ENCODE data around the gene TSPEAR. TPM values are rescaled to one million over a fixed set of nuclear protein-coding genes. Genes with fewer than 3 reads are reported as not detected.
A peak's percentile ranks its signal among the peaks of the same experiment; 100 is the strongest.

The TSPEAR gene
- total and polyA plus RNA-seq, 2 of the 13 experiments (the other 11 are each of a cell fraction or from before 2014, with no cell fraction given) = 0.07 to 0.32 TPM

GRCh38 chr21:44506279-44507255 is 204.8 kb downstream of the TSPEAR start (continued):
- TF ChIP-seq ZFP41 (CRISPR knock-in tag; IDR thresholded peaks at IDR 0.05; ENCODE audit: borderline replicate concordance) (no peak), PTBP1 (IDR thresholded peaks at IDR 0.05; ENCODE audit: low read depth, low read length, poor library complexity, severe bottlenecking) (no peak), ZNF180 (CRISPR knock-in tag; IDR thresholded peaks at IDR 0.05; ENCODE audit: borderline replicate concordance, low read depth) (no peak), KDM2A (CRISPR knock-in tag; IDR thresholded peaks at IDR 0.05; ENCODE audit: borderline replicate concordance, low read depth) (peak; percentile 59; the same call in 1 of the 2 replicates), ZNF329 (CRISPR knock-in tag; IDR thresholded peaks at IDR 0.05; ENCODE audit: low read depth) (no peak), SIX1 (CRISPR knock-in tag; IDR thresholded peaks at IDR 0.05; ENCODE audit: borderline replicate concordance) (no peak), ZNF543 (CRISPR knock-in tag; IDR thresholded peaks at IDR 0.05) (no peak), ZNF781 (CRISPR knock-in tag; IDR thresholded peaks at IDR 0.05; ENCODE audit: borderline replicate concordance, not compliant biosample characterization) (peak; percentile 36), KDM5A (IDR thresholded peaks at IDR 0.05; ENCODE audit: borderline replicate concordance, low read length) (no peak), CTCF (CRISPR knock-in tag; IDR thresholded peaks at IDR 0.05) (no peak), KDM1A (CRISPR knock-in tag; IDR thresholded peaks at IDR 0.05) (no peak), EZH2 (conservative IDR thresholded peaks at IDR 0.05; ENCODE audit: low read depth, low read length) (no peak), GABPA (IDR thresholded peaks at IDR 0.05; ENCODE audit: low read depth, low read length) (no peak), GABPA (CRISPR knock-in tag; IDR thresholded peaks at IDR 0.05; ENCODE audit: low read depth) (0 out of 2 replicates have a peak, but pooled peaks have one; percentile 40), LCORL (IDR thresholded peaks at IDR 0.05) (no peak), LCORL (CRISPR knock-in tag; IDR thresholded peaks at IDR 0.05) (no peak), ZNF501 (CRISPR knock-in tag; IDR thresholded peaks at IDR 0.05) (peak; percentile 67), ZFP82 (CRISPR knock-in tag; IDR thresholded peaks at IDR 0.05; ENCODE audit: borderline replicate concordance) (no peak), THYN1 (CRISPR knock-in tag; IDR thresholded peaks at IDR 0.05; ENCODE audit: borderline replicate concordance, low read depth) (no peak), ZNF10 (CRISPR knock-in tag; IDR thresholded peaks at IDR 0.05; ENCODE audit: borderline replicate concordance, low read depth) (no peak), ZFP36L1 (CRISPR knock-in tag; IDR thresholded peaks at IDR 0.05) (no peak), ZNF841 (CRISPR knock-in tag; IDR thresholded peaks at IDR 0.05; ENCODE audit: borderline replicate concordance) (no peak), ZNF510 (CRISPR knock-in tag; IDR thresholded peaks at IDR 0.05; ENCODE audit: low read depth) (no peak), ZNF780A (CRISPR knock-in tag; IDR thresholded peaks at IDR 0.05) (no peak)
- TF ChIP-seq, protein P1, sequence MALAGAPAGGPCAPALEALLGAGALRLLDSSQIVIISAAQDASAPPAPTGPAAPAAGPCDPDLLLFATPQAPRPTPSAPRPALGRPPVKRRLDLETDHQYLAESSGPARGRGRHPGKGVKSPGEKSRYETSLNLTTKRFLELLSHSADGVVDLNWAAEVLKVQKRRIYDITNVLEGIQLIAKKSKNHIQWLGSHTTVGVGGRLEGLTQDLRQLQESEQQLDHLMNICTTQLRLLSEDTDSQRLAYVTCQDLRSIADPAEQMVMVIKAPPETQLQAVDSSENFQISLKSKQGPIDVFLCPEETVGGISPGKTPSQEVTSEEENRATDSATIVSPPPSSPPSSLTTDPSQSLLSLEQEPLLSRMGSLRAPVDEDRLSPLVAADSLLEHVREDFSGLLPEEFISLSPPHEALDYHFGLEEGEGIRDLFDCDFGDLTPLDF (CRISPR knock-in tag; IDR thresholded peaks at IDR 0.05) = 0 out of 2 replicates have a peak, but pooled peaks have one; percentile 7
- TF ChIP-seq, protein P2, sequence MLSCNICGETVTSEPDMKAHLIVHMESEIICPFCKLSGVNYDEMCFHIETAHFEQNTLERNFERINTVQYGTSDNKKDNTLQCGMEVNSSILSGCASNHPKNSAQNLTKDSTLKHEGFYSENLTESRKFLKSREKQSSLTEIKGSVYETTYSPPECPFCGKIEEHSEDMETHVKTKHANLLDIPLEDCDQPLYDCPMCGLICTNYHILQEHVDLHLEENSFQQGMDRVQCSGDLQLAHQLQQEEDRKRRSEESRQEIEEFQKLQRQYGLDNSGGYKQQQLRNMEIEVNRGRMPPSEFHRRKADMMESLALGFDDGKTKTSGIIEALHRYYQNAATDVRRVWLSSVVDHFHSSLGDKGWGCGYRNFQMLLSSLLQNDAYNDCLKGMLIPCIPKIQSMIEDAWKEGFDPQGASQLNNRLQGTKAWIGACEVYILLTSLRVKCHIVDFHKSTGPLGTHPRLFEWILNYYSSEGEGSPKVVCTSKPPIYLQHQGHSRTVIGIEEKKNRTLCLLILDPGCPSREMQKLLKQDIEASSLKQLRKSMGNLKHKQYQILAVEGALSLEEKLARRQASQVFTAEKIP (CRISPR knock-in tag; IDR thresholded peaks at IDR 0.05; ENCODE audit: borderline replicate concordance) = no peak
